PC-9 (cell line): ENCODE measurements around the gene ZNF143. TPM values are rescaled to one million over a fixed set of nuclear protein-coding genes. Genes with fewer than 3 reads are reported as not detected.

Experiments used
- BruUV-seq: library from RNA; stranded (reverse); fragments of 400-500 nt; replicated peaks from 2 replicates; lab custom pipeline; 2021; lab: Mats Ljungman, UMichigan
- CTCF ChIA-PET: fragments of 300-600 bp; sonication (Branson Sonifier 250); formaldehyde crosslinking; loops from one replicate; lab custom pipeline; 2022; ENCODE audit warnings: antibody characterized with exemption; lab: Charles Lee
- POLR2A ChIA-PET: fragments of 300-600 bp; sonication (Branson Sonifier 250); formaldehyde crosslinking; loops from one replicate; lab custom pipeline; 2022; ENCODE audit warnings: antibody characterized with exemption; ENCODE audit not compliant: unreplicated experiment; lab: Charles Lee
- DNase-seq, 2 experiments: peaks; one replicate each; pipeline versions ENCODE4 v3.0.0 to v3.0.0-alpha.2; 2015 to 2022; ENCODE audit warnings: mixed read lengths in 1 of 2
- H2AFZ ChIP-seq: fragments of 200-600 bp; sonication (generic); 2 replicates; pipeline ENCODE4 v1.8.1; 2017; ENCODE audit warnings: antibody characterized with exemption
- H3F3A ChIP-seq: fragments of 200-600 bp; sonication (generic); 2 replicates; pipeline ENCODE4 v1.8.1; 2017; ENCODE audit warnings: antibody characterized with exemption, mild to moderate bottlenecking, low read depth; ENCODE audit not compliant: insufficient read depth
- H3K27ac ChIP-seq: fragments of 200-600 bp; sonication (generic); 2 replicates; pipeline ENCODE4 v1.6.1; 2016; ENCODE audit warnings: mixed run types
- H3K27me3 ChIP-seq: fragments of 200-600 bp; sonication (generic); 2 replicates; pipeline ENCODE4 v1.6.1; 2016; ENCODE audit warnings: low read depth, mixed run types; ENCODE audit not compliant: insufficient read depth
- H3K36me3 ChIP-seq: fragments of 200-600 bp; sonication (generic); 2 replicates; pipeline ENCODE4 v1.6.1; 2016; ENCODE audit warnings: low read depth, mixed run types
- H3K4me1 ChIP-seq: fragments of 200-600 bp; sonication (generic); replicated peaks from 2 replicates; pipeline ENCODE4 v1.6.1; 2016; ENCODE audit warnings: mixed run types; ENCODE audit not compliant: insufficient read depth
- H3K4me2 ChIP-seq: fragments of 200-600 bp; sonication (generic); 2 replicates; pipeline ENCODE4 v1.6.1; 2017; ENCODE audit warnings: mixed run types
- H3K4me3 ChIP-seq: fragments of 200-600 bp; sonication (generic); 2 replicates; pipeline ENCODE4 v1.6.1; 2016; ENCODE audit warnings: mixed run types
- H3K79me2 ChIP-seq: fragments of 200-600 bp; sonication (generic); 2 replicates; pipeline ENCODE4 v1.6.1; 2017; ENCODE audit warnings: low read depth, mixed run types
- H3K9me2 ChIP-seq: fragments of 200-600 bp; sonication (generic); 2 replicates; pipeline ENCODE4 v1.8.1; 2017; ENCODE audit warnings: mild to moderate bottlenecking; ENCODE audit not compliant: insufficient read depth
- H3K9me3 ChIP-seq: fragments of 200-600 bp; sonication (generic); 2 replicates; pipeline ENCODE4 v1.8.1; 2016; ENCODE audit warnings: low read depth; ENCODE audit not compliant: insufficient read depth
- H4K20me1 ChIP-seq: fragments of 200-600 bp; sonication (generic); 2 replicates; pipeline ENCODE4 v1.8.1; 2017; ENCODE audit not compliant: insufficient read depth
- CTCF ChIP-seq: fragments of 200-600 bp; sonication (generic); conservative IDR thresholded peaks from 2 replicates; pipeline ENCODE4 v1.6.1; 2017; ENCODE audit warnings: mixed run types, antibody characterized with exemption, mild to moderate bottlenecking, moderate library complexity
- EZH2 ChIP-seq: fragments of 200-600 bp; sonication (generic); IDR thresholded peaks from 2 replicates; pipeline ENCODE4 v1.8.0; 2017; ENCODE audit warnings: antibody characterized with exemption, low read depth
- intact Hi-C: fragments of 100-400 bp; cut with micrococcal nuclease; formaldehyde crosslinking; loops from one replicate; pipeline ENCODE4 v1.10.0; 2022; ENCODE audit not compliant: unreplicated experiment
- total RNA-seq: library from RNA; stranded (reverse); gene quantifications from 2 replicates; pipeline ENCODE4 v1.2.3, GENCODE V29; 2021

ZNF143 gene
- total RNA-seq, 1 experiment from 2014 or later: 16.5 TPM

- peak; percentile 49 to 62 for DNase-seq
- intact Hi-C loops: loop anchor here (5.0 to 10.0 kb wide), 4 partner anchors 66 to 1124 kb away; partner anchors contain the start of gene WEE1
- no TSS peak for BruUV-seq
- H3K9me3 ChIP-seq: no peaks in the 10 kb centered on the region
- no peaks in the 10 kb centered on the region for H3K4me1 ChIP-seq
- ChIA-PET POLR2A (interaction anchor here (0.6 to 0.7 kb wide), 5 partner anchors 30 to 818 kb away, joined by 6 to 10 read pairs (median 9); no protein-coding TSS in a partner anchor), CTCF (interaction anchor here (0.5 to 1.0 kb wide), 9 partner anchors 83 to 967 kb away, joined by 3 to 4 read pairs (median 3); no protein-coding TSS in a partner anchor)
- no peaks in the 10 kb centered on the region for H3K27me3 ChIP-seq
- H2AFZ ChIP-seq: no peak overlapping the region
- no peaks in the 10 kb centered on the region for H3K79me2 ChIP-seq
- TF ChIP-seq EZH2 (no peak), CTCF (peak; percentile 84)
- no peaks in the 10 kb centered on the region for H3K36me3 ChIP-seq
- H3K4me3 ChIP-seq: no peak overlapping the region
- no peaks in the 10 kb centered on the region for H3K9me2 ChIP-seq
- peaks cover 11% of the 10 kb centered on the region; the same call in 1 of the 2 replicates for H3F3A ChIP-seq
- H3K4me2 ChIP-seq: no peak overlapping the region
- 0 out of 2 replicates have a peak overlapping the region, but pooled peaks have one; percentile 13 for H3K27ac ChIP-seq
- H4K20me1 ChIP-seq: no peaks in the 10 kb centered on the region
Measured at GRCh38 chr11:9506489-9507276, 45.9 kb downstream of the ZNF143 start.

- ChIA-PET CTCF (interaction anchor here (0.6 to 1.0 kb wide), 4 partner anchors 341 to 795 kb away, joined by 3 to 4 read pairs (median 3); no protein-coding TSS in a partner anchor), POLR2A (interaction anchor here (0.6 kb wide), 3 partner anchors 67 to 818 kb away, joined by 8 to 10 read pairs (median 9); no protein-coding TSS in a partner anchor)
- Histone ChIP-seq H3K27ac (no peak overlapping the region), H3F3A (peaks cover 11% of the 10 kb centered on the region; the same call in 1 of the 2 replicates), H3K4me1 (no peaks in the 10 kb centered on the region), H3K4me2 (no peak overlapping the region), H2AFZ (no peak overlapping the region), H3K9me2 (no peaks in the 10 kb centered on the region), H3K9me3 (no peaks in the 10 kb centered on the region), H3K36me3 (no peaks in the 10 kb centered on the region), H3K27me3 (no peaks in the 10 kb centered on the region), H3K4me3 (no peak overlapping the region), H4K20me1 (no peaks in the 10 kb centered on the region), H3K79me2 (no peaks in the 10 kb centered on the region)
- intact Hi-C loops: loop anchor here (5.0 to 10.0 kb wide), 4 partner anchors 65 to 1125 kb away; partner anchors contain the start of gene WEE1
- no peak for DNase-seq
- TF ChIP-seq CTCF (no peak), EZH2 (no peak)
- no TSS peak for BruUV-seq
Measured at GRCh38 chr11:9507277-9507580, 46.4 kb downstream of the ZNF143 start.

GRCh38 chr11:9509041-9509440 is 48.2 kb downstream of the ZNF143 start:
- DNase-seq: no peak
- H3F3A ChIP-seq: peaks cover 11% of the 10 kb centered on the region; the same call in 1 of the 2 replicates
- ChIA-PET POLR2A (no interaction called here), CTCF (no interaction called here)
- no TSS peak for BruUV-seq
- no peaks in the 10 kb centered on the region for H3K9me2 ChIP-seq
- H3K27ac ChIP-seq: no peak overlapping the region
- TF ChIP-seq CTCF (no peak), EZH2 (no peak)
- H3K27me3 ChIP-seq: no peaks in the 10 kb centered on the region
- H3K9me3 ChIP-seq: no peaks in the 10 kb centered on the region
- no peaks in the 10 kb centered on the region for H3K79me2 ChIP-seq
- intact Hi-C loops: loop anchor here (5.0 to 10.0 kb wide), 4 partner anchors 63 to 1127 kb away; partner anchors contain the start of gene WEE1
- H2AFZ ChIP-seq: no peak overlapping the region
- no peak overlapping the region for H3K4me3 ChIP-seq
- H3K4me2 ChIP-seq: no peak overlapping the region
- no peaks in the 10 kb centered on the region for H3K36me3 ChIP-seq
- H4K20me1 ChIP-seq: no peaks in the 10 kb centered on the region
- no peaks in the 10 kb centered on the region for H3K4me1 ChIP-seq
